H1 (cell line): ENCODE data around the gene NUTM1. TPM values are rescaled to one million over a fixed set of nuclear protein-coding genes. Genes with fewer than 3 reads are reported as not detected.
A peak's percentile ranks its signal among the peaks of the same experiment; 100 is the strongest.

Experiments
- CTCF ChIA-PET: fragments of 300-600 bp; sonication (Branson Sonifier 250); formaldehyde crosslinking; loops from one replicate; lab custom pipeline; 2021; ENCODE audit not compliant: partially characterized antibody; lab: Charles Lee
- POLR2A ChIA-PET: fragments of 300-600 bp; sonication (Branson Sonifier 250); formaldehyde crosslinking; loops from one replicate; lab custom pipeline; 2021; ENCODE audit warnings: inconsistent platforms; ENCODE audit not compliant: partially characterized antibody; lab: Charles Lee
- DNase-seq, 2 experiments: peaks; one replicate each; pipeline versions ENCODE4 v3.0.0 to v3.0.0-alpha.2; 2010 to 2022; ENCODE audit warnings: low spot score in 2 of 2, low read depth in 1 of 2, mixed read lengths in 1 of 2
- FAIRE-seq: peaks from 2 replicates; lab custom pipeline; 2011; peaks lifted over from hg19 to GRCh38; lab: Jason Lieb, UNC
- H2AFZ ChIP-seq: 2 replicates; pipeline ENCODE4 v1.8.1; 2012; ENCODE audit warnings: low read length, inconsistent platforms
- H2AK5ac ChIP-seq: 2 replicates; pipeline ENCODE4 v1.6.1; 2013; ENCODE audit warnings: low read depth, low read length
- H2BK120ac ChIP-seq: replicated peaks from 2 replicates; pipeline ENCODE3; 2013; ENCODE audit warnings: low read depth, low read length, inconsistent platforms
- H2BK12ac ChIP-seq: 2 replicates; pipeline ENCODE4 v1.6.1; 2013; ENCODE audit warnings: low read depth, low read length
- H2BK15ac ChIP-seq: 2 replicates; pipeline ENCODE4 v1.6.1; 2013; ENCODE audit warnings: low read length
- H2BK20ac ChIP-seq: 2 replicates; pipeline ENCODE4 v1.6.1; 2013; ENCODE audit warnings: low read length
- H2BK5ac ChIP-seq: 2 replicates; pipeline ENCODE4 v1.6.1; 2013; ENCODE audit warnings: low read depth, low read length
- H3K14ac ChIP-seq: 2 replicates; pipeline ENCODE4 v1.6.1; 2013; ENCODE audit warnings: inconsistent platforms; ENCODE audit not compliant: insufficient read length
- H3K18ac ChIP-seq: 2 replicates; pipeline ENCODE4 v1.6.1; 2013; ENCODE audit warnings: low read length; ENCODE audit errors: extremely low read depth
- H3K23ac ChIP-seq: 2 replicates; pipeline ENCODE4 v1.6.1; 2013; ENCODE audit warnings: inconsistent platforms; ENCODE audit not compliant: insufficient read length
- H3K23me2 ChIP-seq: 2 replicates; pipeline ENCODE4 v1.6.1; 2013; ENCODE audit warnings: low read depth, low read length
- H3K27ac ChIP-seq: 2 replicates; pipeline ENCODE4 v1.6.1; 2011; ENCODE audit warnings: low read depth, low read length, inconsistent platforms
- H3K27me3 ChIP-seq, 4 experiments: replicated peaks in 1 of 4; 1 replicate in 1 of 4; 2 replicates in 3 of 4; pipeline versions ENCODE4 v1.6.1 to v1.8.1; 2011 to 2013; ENCODE audit warnings: low read length in 3 of 4, mild to moderate bottlenecking in 3 of 4, inconsistent platforms in 2 of 4, mixed read lengths in 2 of 4, moderate library complexity in 1 of 4; ENCODE audit not compliant: control insufficient read depth in 3 of 4, insufficient read depth in 3 of 4; ENCODE audit errors: extremely low read depth in 1 of 4
- H3K36me3 ChIP-seq, 4 experiments: 2 replicates each; pipeline versions ENCODE4 v1.6.1 to v1.8.1; 2011 to 2013; ENCODE audit warnings: mild to moderate bottlenecking in 4 of 4, low read length in 3 of 4, moderate library complexity in 2 of 4, control low read depth in 1 of 4, inconsistent platforms in 1 of 4; ENCODE audit not compliant: insufficient read depth in 4 of 4, control insufficient read depth in 2 of 4
- H3K4ac ChIP-seq: replicated peaks from 2 replicates; pipeline ENCODE3; 2013; ENCODE audit warnings: low read length, low read depth, mixed read lengths, inconsistent platforms; ENCODE audit not compliant: insufficient read length
- H3K4me1 ChIP-seq, 4 experiments: replicated peaks in 1 of 4; 1 replicate in 1 of 4; 2 replicates in 3 of 4; pipeline versions ENCODE4 v1.6.1 to v1.8.1; 2011 to 2013; ENCODE audit warnings: low read length in 3 of 4, inconsistent platforms in 2 of 4, mixed read lengths in 1 of 4; ENCODE audit not compliant: insufficient read depth in 4 of 4, control insufficient read depth in 3 of 4
- H3K4me2 ChIP-seq, 2 experiments: 2 replicates each; pipeline versions ENCODE4 v1.6.1 to v1.8.1; 2011 to 2013; ENCODE audit warnings: low read depth in 2 of 2, low read length in 2 of 2, control low read depth in 1 of 2, inconsistent platforms in 1 of 2, mild to moderate bottlenecking in 1 of 2; ENCODE audit not compliant: insufficient read depth in 1 of 2
- H3K4me3 ChIP-seq, 4 experiments: fragments of 200-600, 300-600 bp in 1 of 4; sonication (generic), shearing (Covaris generic), sonication (Bioruptor Twin) in 1 of 4; 2 replicates each; pipeline versions ENCODE4 v1.5.1 to v1.8.1; 2011 to 2016; ENCODE audit warnings: low read length in 4 of 4, low read depth in 3 of 4, control low read depth in 2 of 4, inconsistent platforms in 2 of 4, mild to moderate bottlenecking in 2 of 4, mixed read lengths in 1 of 4, moderate library complexity in 1 of 4; ENCODE audit not compliant: insufficient read depth in 2 of 4; ENCODE audit errors: extremely low read depth in 1 of 4
- H3K56ac ChIP-seq: replicated peaks from 2 replicates; pipeline ENCODE3; 2013; ENCODE audit warnings: low read depth, mild to moderate bottlenecking, mixed read lengths, low read length, inconsistent platforms; ENCODE audit not compliant: insufficient read length
- H3K79me1 ChIP-seq: 2 replicates; pipeline ENCODE4 v1.6.1; 2013; ENCODE audit warnings: low read depth, low read length, control low read depth
- H3K79me2 ChIP-seq, 2 experiments: 2 replicates each; pipeline versions ENCODE4 v1.6.1 to v1.8.1; 2012 to 2013; ENCODE audit warnings: low read length in 2 of 2, mild to moderate bottlenecking in 2 of 2, inconsistent platforms in 1 of 2; ENCODE audit not compliant: insufficient read depth in 2 of 2, control insufficient read depth in 1 of 2
- H3K9ac ChIP-seq, 4 experiments: replicated peaks in 1 of 4; 1 replicate in 1 of 4; 2 replicates in 3 of 4; pipeline versions ENCODE4 v1.6.1 to v1.8.1; 2011 to 2013; ENCODE audit warnings: low read depth in 3 of 4, low read length in 3 of 4, control low read depth in 2 of 4, mild to moderate bottlenecking in 2 of 4, moderate library complexity in 2 of 4, inconsistent platforms in 1 of 4; ENCODE audit errors: extremely low read depth in 1 of 4
- H3K9me3 ChIP-seq, 2 experiments: 2 replicates each; pipeline versions ENCODE4 v1.6.1 to v1.8.1; 2012 to 2013; ENCODE audit warnings: mild to moderate bottlenecking in 2 of 2, moderate library complexity in 2 of 2, control low read depth in 1 of 2, inconsistent platforms in 1 of 2, low read depth in 1 of 2, low read length in 1 of 2, mixed read lengths in 1 of 2; ENCODE audit not compliant: insufficient read depth in 2 of 2
- H4K20me1 ChIP-seq, 2 experiments: replicated peaks in 1 of 2; 2 replicates each; pipeline versions ENCODE3 to v1.8.1; 2011 to 2013; ENCODE audit warnings: inconsistent platforms in 2 of 2, low read length in 2 of 2, mild to moderate bottlenecking in 1 of 2; ENCODE audit not compliant: insufficient read depth in 2 of 2, control insufficient read depth in 1 of 2
- H4K5ac ChIP-seq: 2 replicates; pipeline ENCODE4 v1.6.1; 2013; ENCODE audit warnings: low read length, low read depth, mixed read lengths, inconsistent platforms; ENCODE audit not compliant: insufficient read length
- H4K8ac ChIP-seq: 2 replicates; pipeline ENCODE4 v1.8.0; 2013; ENCODE audit warnings: mild to moderate bottlenecking, moderate library complexity, low read length, inconsistent platforms; ENCODE audit not compliant: insufficient read depth; ENCODE audit errors: extremely low read depth
- H4K91ac ChIP-seq: replicated peaks from 2 replicates; pipeline ENCODE3; 2013; ENCODE audit warnings: low read length, mixed read lengths, inconsistent platforms; ENCODE audit not compliant: insufficient read length
- CEBPB ChIP-seq: IDR thresholded peaks from 2 replicates; pipeline ENCODE4 v1.6.1; 2012; ENCODE audit warnings: low read depth, low read length
- CHD2 ChIP-seq: IDR thresholded peaks from 2 replicates; pipeline ENCODE4 v1.6.1; 2012; ENCODE audit warnings: low read length, improper control_type of control experiment
- CTBP2 ChIP-seq: IDR thresholded peaks from 2 replicates; pipeline ENCODE4 v1.7.0; 2011; ENCODE audit warnings: borderline replicate concordance, mild to moderate bottlenecking, moderate library complexity, mixed read lengths, low read length; ENCODE audit not compliant: insufficient read depth, insufficient read length
- EP300 ChIP-seq, 2 experiments: IDR thresholded peaks; 1 replicate in 1 of 2; 2 replicates in 1 of 2; pipeline ENCODE4 v1.6.1; 2011 to 2012; ENCODE audit warnings: low read depth in 2 of 2, low read length in 2 of 2, mild to moderate bottlenecking in 2 of 2, borderline replicate concordance in 1 of 2, inconsistent platforms in 1 of 2, moderate library complexity in 1 of 2
- FOSL1 ChIP-seq: IDR thresholded peaks from 2 replicates; pipeline ENCODE4 v1.6.1; 2011; ENCODE audit warnings: mild to moderate bottlenecking, low read depth, low read length, moderate library complexity; ENCODE audit not compliant: insufficient read depth
- PHF8 ChIP-seq: fragments of 200-600 bp; sonication (generic); conservative IDR thresholded peaks from 2 replicates; pipeline ENCODE4 v1.7.1; 2012; ENCODE audit warnings: low read depth, mild to moderate bottlenecking, inconsistent platforms, low read length, moderate library complexity
- POLR2A ChIP-seq, 2 experiments: IDR thresholded peaks; 1 replicate in 1 of 2; 2 replicates in 1 of 2; pipeline ENCODE4 v1.6.1; 2011; ENCODE audit warnings: low read depth in 2 of 2, low read length in 2 of 2, mild to moderate bottlenecking in 2 of 2; ENCODE audit errors: control extremely low read depth in 1 of 2
- RBBP5 ChIP-seq: IDR thresholded peaks from 2 replicates; pipeline ENCODE4 v1.7.1; 2012; ENCODE audit warnings: low read depth, mild to moderate bottlenecking, inconsistent platforms, low read length, moderate library complexity, borderline replicate concordance
- RXRA ChIP-seq: IDR thresholded peaks from 2 replicates; pipeline ENCODE4 v1.6.1; 2011; ENCODE audit warnings: low read depth, mild to moderate bottlenecking, low read length, moderate library complexity; ENCODE audit not compliant: insufficient read depth
- SAP30 ChIP-seq: fragments of 300-600 bp; sonication (generic); IDR thresholded peaks from 2 replicates; pipeline ENCODE4 v1.7.1; 2012; ENCODE audit warnings: low read length, moderate library complexity, mild to moderate bottlenecking, inconsistent platforms; ENCODE audit not compliant: insufficient read depth, insufficient replicate concordance
- SIN3A ChIP-seq, 2 experiments: IDR thresholded peaks in 1 of 2; conservative IDR thresholded peaks in 1 of 2; 2 replicates each; pipeline ENCODE4 v1.6.1; 2011 to 2012; ENCODE audit warnings: low read length in 2 of 2, improper control_type of control experiment in 1 of 2, low read depth in 1 of 2, mild to moderate bottlenecking in 1 of 2
- SP2 ChIP-seq: IDR thresholded peaks from 2 replicates; pipeline ENCODE4 v1.6.1; 2012; ENCODE audit warnings: mild to moderate bottlenecking, low read length, inconsistent platforms
- SP4 ChIP-seq: IDR thresholded peaks from 2 replicates; pipeline ENCODE4 v1.6.1; 2012; ENCODE audit warnings: low read length, inconsistent platforms
- WGBS, 2 experiments: shearing (Covaris generic) in 1 of 2; methylation state at CpG; one replicate each; pipeline versions ENCODE4 v1.1.6 to v1.1.7; 2013 to 2015; ENCODE audit warnings: low lambda C conversion rate in 2 of 2, mixed read lengths in 2 of 2, inconsistent platforms in 1 of 2, low coverage in 1 of 2, missing lambda C conversion rate in 1 of 2; ENCODE audit not compliant: insufficient replicate concordance in 2 of 2, insufficient coverage in 1 of 2, insufficient read length in 1 of 2; ENCODE audit errors: extremely low coverage in 1 of 2, missing lambda C conversion rate in 1 of 2; 5-methylcytosine and 5-hydroxymethylcytosine counted together
- polyA plus RNA-seq, 7 experiments: library from polyadenylated mRNA; depleted of rRNA in 3 of 7; stranded (reverse) in 5 of 7; unstranded in 2 of 7; fragments of >200 nt in 5 of 7; fragments of 200-250 nt in 2 of 7; gene quantifications; 1 replicate in 5 of 7; 2 replicates in 1 of 7; 4 replicates in 1 of 7; pipeline versions ENCODE4 v1.2.1 to v1.2.3, GENCODE V29; 2011 to 2013; ENCODE audit warnings: missing spikeins in 2 of 7, mixed read lengths in 2 of 7
- total RNA-seq: library from RNA; stranded (reverse); fragmentation: NEBNext Ultra II Directional; extraction: Animal tissue kit (Norgen Biotek cat#: 25700); gene quantifications from 2 replicates; pipeline ENCODE4 v1.2.1, GENCODE V29; 2021

The NUTM1 gene
- total and polyA plus RNA-seq, 2 of the 8 experiments (the other 6 are each of a cell fraction or from before 2014, with no cell fraction given) = 0.39 to 0.60 TPM

GRCh38 chr15:34360298-34360697 lies 17.2 kb downstream of the NUTM1 start:
- Histone ChIP-seq H2AFZ (no peak overlapping the region), H3K4me1 (peaks cover 0 to 5% (median 2%) of the 10 kb centered on the region in 4 experiments; a peak in 4 of 7 replicates), H3K4me3 (no peak overlapping the region), H2BK12ac (no peak overlapping the region), H4K5ac (no peak overlapping the region), H3K27me3 (no peaks in the 10 kb centered on the region), H2BK5ac (no peak overlapping the region), H3K9me3 (no peaks in the 10 kb centered on the region), H3K14ac (no peak overlapping the region), H4K20me1 (peaks cover 3 to 6% of the 10 kb centered on the region in 2 experiments), H3K56ac (no peak overlapping the region), H3K36me3 (peaks cover 7 to 46% (median 34%) of the 10 kb centered on the region in 4 experiments), H4K91ac (no peak overlapping the region), H3K79me2 (peaks cover 4 to 10% of the 10 kb centered on the region in 2 experiments; a peak in 3 of 4 replicates), H3K18ac (no peak overlapping the region), H2BK15ac (no peak overlapping the region), H3K79me1 (peaks cover 7% of the 10 kb centered on the region), H3K27ac (no peak overlapping the region), H2BK120ac (no peak overlapping the region), H3K9ac (no peak overlapping the region), H4K8ac (no peak overlapping the region), H2AK5ac (no peak overlapping the region), H2BK20ac (no peak overlapping the region), H3K23ac (no peak overlapping the region), H3K4ac (no peak overlapping the region), H3K23me2 (no peaks in the 10 kb centered on the region), H3K4me2 (no peak overlapping the region)
- DNase-seq (no peak), FAIRE-seq (no peak)
- ChIA-PET POLR2A (interaction anchor here (0.7 to 1.6 kb wide), 3 partner anchors 18 to 22 kb away, joined by 3 to 4 read pairs (median 3); partner anchors contain the start of genes NOP10 and SLC12A6), CTCF (interaction anchor here (0.8 to 3.3 kb wide), 11 partner anchors 8 to 299 kb away, joined by 3 to 34 read pairs (median 4); partner anchors contain the start of genes NOP10 and NUTM1)
- WGBS, 2 experiments = 85% methylated on average over 1 of the region's 1 CpG; no CpG with 5 or more reads in 1 of the 2 experiments
- TF ChIP-seq FOSL1 = no peak
- no peak for TF ChIP-seq PHF8
- no peak for TF ChIP-seq EP300 (IDR thresholded peaks at IDR 0.05; ENCODE audit: borderline replicate concordance in 1 of 2, low read depth in 2 of 2, low read length in 2 of 2)
- TF ChIP-seq RXRA = no peak
- TF ChIP-seq CEBPB = no peak
- peak; percentile 26 to 58; a peak in 1 of 4 replicates for TF ChIP-seq SIN3A (conservative IDR thresholded peaks at IDR 0.05 in 1 of 2, IDR thresholded peaks at IDR 0.05 in 1 of 2; ENCODE audit: low read depth in 1 of 2, low read length in 2 of 2)
- TF ChIP-seq RBBP5 = no peak
- no peak for TF ChIP-seq SP2
- TF ChIP-seq SAP30 = no peak
- no peak for TF ChIP-seq POLR2A (IDR thresholded peaks at IDR 0.05; ENCODE audit: control extremely low read depth in 1 of 2, low read depth in 2 of 2, low read length in 2 of 2)
- TF ChIP-seq CHD2 = no peak
- no peak for TF ChIP-seq CTBP2
- no peak for TF ChIP-seq SP4
